T-helper 2 cell treated with Interferon-gamma antibody and Interleukin-4, amounts not matched to agents 5 μg/mL and 100 μg/mL, for 36 hours (primary cell): ENCODE results near the gene ZNRF1.

Experiments
- DNase-seq: peaks from one replicate; pipeline ENCODE4 v3.0.0; 2021; ENCODE audit warnings: low spot score
- H3K27ac Mint-ChIP-seq: one replicate; pipeline ENCODE4 v1.8.0; 2021; ENCODE audit warnings: mild to moderate bottlenecking, mixed read lengths
- H3K27me3 Mint-ChIP-seq: one replicate; pipeline ENCODE4 v1.8.0; 2021; ENCODE audit warnings: low read depth, mixed read lengths
- H3K36me3 Mint-ChIP-seq: one replicate; pipeline ENCODE4 v1.8.0; 2021; ENCODE audit warnings: low read depth, mixed read lengths
- H3K4me1 Mint-ChIP-seq: one replicate; pipeline ENCODE4 v1.8.0; 2021; ENCODE audit warnings: low read depth, mixed read lengths
- H3K4me3 Mint-ChIP-seq: one replicate; pipeline ENCODE4 v1.8.0; 2022; ENCODE audit warnings: mild to moderate bottlenecking, moderate library complexity, mixed read lengths
- H3K9me3 Mint-ChIP-seq: one replicate; pipeline ENCODE4 v1.8.0; 2021; ENCODE audit warnings: mixed read lengths

Gene ZNRF1

DNA sequence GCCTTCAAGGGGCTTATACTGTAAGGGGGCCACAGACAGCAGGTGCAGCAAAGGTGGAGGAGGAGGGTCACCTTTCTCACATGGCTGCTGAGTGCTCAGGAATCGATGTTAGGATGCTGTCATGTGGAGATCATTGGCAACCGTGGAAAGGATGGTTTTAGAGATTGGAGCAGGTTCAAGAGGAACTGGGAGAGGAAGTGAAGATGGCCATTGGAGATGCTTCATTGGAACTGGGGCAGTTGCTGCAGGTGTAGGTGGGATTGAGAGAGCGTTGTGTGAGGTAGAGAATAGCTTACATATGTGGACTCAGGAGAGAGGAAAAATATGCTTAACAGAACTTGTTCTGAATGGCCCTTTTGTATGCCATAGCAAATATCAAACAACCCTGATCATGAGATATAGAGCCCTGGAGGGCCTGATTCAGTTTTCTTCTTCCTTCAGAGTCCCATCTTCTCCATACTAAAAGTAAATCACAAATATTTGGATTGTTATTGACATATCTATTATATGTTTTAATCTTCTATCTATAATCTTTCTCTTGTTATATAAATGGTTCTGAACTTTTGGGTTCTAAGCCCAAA, 77.0 kb downstream of the ZNRF1 start:
- peak overlapping the region; percentile 93 for H3K27ac Mint-ChIP-seq
- no peaks in the 10 kb centered on the region for H3K27me3 Mint-ChIP-seq
- peaks cover 3% of the 10 kb centered on the region for H3K9me3 Mint-ChIP-seq
- DNase-seq = no peak
- peaks cover 23% of the 10 kb centered on the region for H3K36me3 Mint-ChIP-seq
- H3K4me1 Mint-ChIP-seq = peaks cover 52% of the 10 kb centered on the region
- H3K4me3 Mint-ChIP-seq = peak overlapping the region; percentile 67

DNA sequence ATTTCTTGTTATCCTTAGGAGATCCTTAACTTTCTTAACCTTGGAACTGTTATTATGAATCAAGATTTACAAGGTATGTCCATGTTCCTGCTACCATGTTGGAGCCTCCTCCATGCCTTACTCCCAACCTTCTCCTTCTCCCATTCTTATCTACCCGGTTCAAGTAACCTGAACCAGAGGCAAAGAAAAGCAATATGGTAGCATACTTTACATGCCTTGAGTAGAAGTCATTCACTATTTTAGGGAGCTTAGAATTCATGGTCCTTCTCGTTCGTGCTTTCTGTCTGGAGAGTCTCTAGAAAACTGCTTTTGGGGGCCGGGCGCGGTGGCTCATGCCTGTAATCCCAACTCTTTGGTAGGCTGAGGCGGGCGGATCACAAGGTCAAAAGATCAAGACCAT, 80.1 kb downstream of the ZNRF1 start:
- H3K27me3 Mint-ChIP-seq = no peaks in the 10 kb centered on the region
- H3K4me3 Mint-ChIP-seq = no peak overlapping the region
- H3K36me3 Mint-ChIP-seq = peaks cover 21% of the 10 kb centered on the region
- H3K27ac Mint-ChIP-seq = no peak overlapping the region
- peaks cover 45% of the 10 kb centered on the region for H3K4me1 Mint-ChIP-seq
- H3K9me3 Mint-ChIP-seq = peaks cover 3% of the 10 kb centered on the region
- no peak for DNase-seq

DNA sequence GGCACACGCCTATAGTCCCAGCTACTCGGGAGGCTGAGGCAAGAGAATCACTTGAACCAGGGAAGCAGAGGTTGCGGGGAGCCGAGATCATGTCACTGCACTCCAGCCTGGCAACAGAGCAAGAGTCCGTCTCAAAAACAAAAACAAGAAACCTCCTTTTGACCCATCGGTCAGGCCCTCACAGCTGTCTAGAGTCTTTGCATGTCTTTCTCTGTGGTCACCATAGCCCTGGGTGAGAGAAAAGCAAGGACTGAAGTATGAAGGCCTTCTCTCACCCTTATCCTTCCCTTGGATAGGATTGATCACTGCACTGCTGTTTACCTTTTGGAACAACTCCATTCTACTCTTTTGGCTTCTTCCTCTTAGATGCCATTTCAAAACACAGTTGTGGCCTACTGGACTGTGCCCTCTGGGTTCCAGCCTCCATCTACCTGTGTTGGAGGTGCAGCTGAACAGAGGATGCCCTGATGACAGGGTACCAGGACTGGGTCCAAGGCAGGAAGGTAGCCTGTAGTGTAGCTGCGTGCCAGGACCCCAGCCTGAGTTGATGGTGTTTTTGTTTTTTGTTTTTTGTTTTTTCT, 80.6 kb downstream of the ZNRF1 start:
- H3K4me1 Mint-ChIP-seq = peaks cover 42% of the 10 kb centered on the region
- H3K27ac Mint-ChIP-seq = no peak overlapping the region
- H3K9me3 Mint-ChIP-seq = peaks cover 3% of the 10 kb centered on the region
- H3K27me3 Mint-ChIP-seq = no peaks in the 10 kb centered on the region
- H3K4me3 Mint-ChIP-seq = no peak overlapping the region
- H3K36me3 Mint-ChIP-seq = peaks cover 21% of the 10 kb centered on the region
- no peak for DNase-seq

DNA sequence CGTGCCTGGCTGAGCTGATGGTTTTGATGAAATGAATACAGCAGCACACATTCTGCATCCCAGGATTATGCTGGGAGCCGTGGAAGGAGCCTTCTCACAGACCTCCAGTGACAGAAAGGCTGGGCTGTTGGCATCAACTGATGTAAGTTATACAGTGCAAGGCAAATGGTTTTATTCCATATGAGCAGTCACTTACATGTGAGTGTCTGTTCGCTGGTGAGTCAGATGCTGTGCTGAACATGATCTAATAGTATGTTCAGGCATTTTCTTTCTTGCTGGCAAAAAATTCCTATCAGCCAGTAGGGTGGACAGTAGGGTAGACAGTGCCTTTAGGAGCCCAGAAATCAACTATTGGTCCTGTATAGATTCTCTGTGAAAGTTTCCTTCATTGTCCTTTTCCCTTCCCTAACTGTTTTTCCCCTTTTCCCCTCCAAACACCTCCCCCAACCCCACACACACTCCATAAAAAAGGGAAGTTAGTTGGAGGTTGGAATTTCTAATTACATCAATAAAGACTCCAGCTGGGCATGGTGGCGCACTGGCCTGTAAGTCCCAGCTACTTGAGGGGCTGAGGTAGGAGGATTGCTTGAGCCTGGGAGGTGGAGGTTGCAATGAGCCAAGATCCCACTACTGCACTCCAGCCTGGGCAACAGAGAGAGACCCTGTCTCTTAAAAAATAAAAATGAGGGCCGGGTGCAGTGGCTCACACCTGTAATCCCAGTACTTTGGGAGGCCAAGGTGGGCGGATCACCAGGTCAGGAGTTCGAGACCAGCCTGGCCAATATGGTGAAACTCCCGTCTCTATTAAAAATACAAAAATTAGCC, 81.6 kb downstream of the ZNRF1 start:
- H3K27ac Mint-ChIP-seq = no peak overlapping the region
- peaks cover 35% of the 10 kb centered on the region for H3K4me1 Mint-ChIP-seq
- H3K27me3 Mint-ChIP-seq = no peaks in the 10 kb centered on the region
- H3K9me3 Mint-ChIP-seq = peaks cover 3% of the 10 kb centered on the region
- DNase-seq = no peak
- H3K4me3 Mint-ChIP-seq = no peak overlapping the region
- H3K36me3 Mint-ChIP-seq = peaks cover 21% of the 10 kb centered on the region

DNA sequence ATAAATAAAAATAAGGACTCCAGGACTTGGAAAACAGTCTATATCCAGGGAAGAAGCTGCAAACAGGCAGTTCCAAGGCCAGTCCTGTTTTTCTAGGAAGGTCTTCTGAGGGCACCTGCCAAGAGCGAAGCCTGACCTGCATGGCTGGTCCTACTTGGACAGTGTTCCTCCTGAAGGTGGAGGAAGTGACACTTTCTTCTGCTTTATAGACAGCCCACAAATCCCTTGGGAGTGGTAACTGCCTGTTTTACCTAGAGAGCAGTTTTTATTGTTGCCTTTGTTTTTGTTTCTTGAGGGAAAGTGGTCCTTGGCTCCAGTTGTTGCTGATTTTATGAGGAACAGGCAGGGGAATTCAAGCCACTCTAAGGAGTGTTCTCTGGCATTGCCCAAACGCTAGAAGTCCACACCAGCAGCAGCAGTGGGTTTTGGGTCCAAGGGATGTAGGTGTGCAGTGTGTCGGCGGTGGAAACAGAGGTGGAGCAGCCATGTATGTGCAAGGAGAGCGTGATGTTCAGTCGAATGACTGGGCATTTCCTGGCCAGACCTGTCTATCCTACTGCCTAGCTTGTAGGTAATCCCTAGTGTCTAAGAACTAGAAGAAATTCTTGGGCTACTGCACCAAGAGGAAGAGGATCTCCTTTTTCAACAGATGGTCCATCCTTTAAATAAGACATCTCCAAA, 82.5 kb downstream of the ZNRF1 start:
- Mint-ChIP-seq H3K27ac (no peak overlapping the region), H3K36me3 (peaks cover 20% of the 10 kb centered on the region), H3K4me3 (no peak overlapping the region), H3K4me1 (peaks cover 27% of the 10 kb centered on the region), H3K27me3 (no peaks in the 10 kb centered on the region), H3K9me3 (peaks cover 3% of the 10 kb centered on the region)
- no peak for DNase-seq

DNA sequence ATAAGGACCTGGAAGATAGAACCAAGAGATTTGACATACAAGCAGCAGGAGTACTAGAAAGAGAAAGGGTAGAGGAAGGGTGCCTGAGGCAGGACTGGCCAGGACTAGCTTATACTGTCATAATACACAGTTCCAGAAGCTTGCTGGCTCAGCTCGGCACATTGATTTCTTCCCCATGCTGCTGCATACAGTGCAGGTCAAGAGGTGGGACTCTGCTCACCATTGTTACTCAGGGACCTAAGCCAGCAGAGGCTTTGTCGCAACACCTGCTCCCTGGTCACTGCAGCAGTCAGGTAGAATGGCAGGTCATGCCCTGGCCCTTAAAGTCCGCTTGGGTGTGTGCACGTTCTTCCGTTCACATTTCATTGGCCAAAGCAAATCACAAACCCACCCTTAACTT, 85.0 kb downstream of the ZNRF1 start:
- no peak for DNase-seq
- no peaks in the 10 kb centered on the region for H3K9me3 Mint-ChIP-seq
- H3K27me3 Mint-ChIP-seq = no peaks in the 10 kb centered on the region
- no peak overlapping the region for H3K27ac Mint-ChIP-seq
- H3K36me3 Mint-ChIP-seq = peaks cover 7% of the 10 kb centered on the region
- H3K4me1 Mint-ChIP-seq = peaks cover 17% of the 10 kb centered on the region
- H3K4me3 Mint-ChIP-seq = no peak overlapping the region

DNA sequence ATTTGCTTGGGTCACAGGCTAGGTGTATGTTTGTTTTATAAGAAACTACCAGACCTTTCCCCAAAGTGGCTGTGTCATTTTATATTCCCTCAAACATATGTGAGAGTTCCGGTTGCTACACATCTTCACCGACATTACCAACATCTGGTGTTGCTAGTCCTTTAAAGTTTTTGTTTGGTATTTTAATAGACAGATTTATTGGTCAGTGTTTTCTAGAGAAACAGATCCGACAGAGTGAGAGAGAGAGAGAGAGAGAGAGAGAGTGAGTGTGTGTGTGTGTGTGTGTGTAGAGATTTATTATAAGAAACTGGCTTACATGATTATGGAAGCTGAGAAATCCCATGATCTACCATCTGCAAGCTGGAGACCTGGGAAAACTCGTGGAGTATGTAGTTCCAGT, 86.7 kb downstream of the ZNRF1 start:
- no peak overlapping the region for H3K4me3 Mint-ChIP-seq
- H3K4me1 Mint-ChIP-seq = peaks cover 25% of the 10 kb centered on the region
- H3K27me3 Mint-ChIP-seq = no peaks in the 10 kb centered on the region
- no peak overlapping the region for H3K27ac Mint-ChIP-seq
- no peak for DNase-seq
- peaks cover 5% of the 10 kb centered on the region for H3K36me3 Mint-ChIP-seq
- H3K9me3 Mint-ChIP-seq = no peaks in the 10 kb centered on the region

DNA sequence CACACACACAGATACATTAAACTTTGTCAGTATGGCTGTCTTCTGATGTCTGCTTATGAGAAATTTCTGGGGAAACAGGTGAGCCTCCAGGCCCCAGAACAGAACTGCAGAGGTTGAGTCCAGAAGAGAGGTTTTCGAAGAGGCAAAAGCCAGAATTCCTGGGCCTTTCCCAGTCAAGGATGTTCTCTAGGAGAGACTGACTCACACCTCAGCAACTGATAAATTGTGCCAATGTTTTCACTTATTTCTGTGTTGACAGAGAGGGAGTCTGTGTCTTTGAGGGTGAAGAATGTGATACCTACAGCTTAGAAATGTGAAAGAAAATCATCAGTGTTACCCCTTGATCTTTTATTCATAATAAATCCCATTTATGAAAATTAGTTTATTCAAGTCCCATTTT, 87.5 kb downstream of the ZNRF1 start:
- Mint-ChIP-seq H3K4me3 (no peak overlapping the region), H3K27me3 (no peaks in the 10 kb centered on the region), H3K27ac (no peak overlapping the region), H3K9me3 (no peaks in the 10 kb centered on the region), H3K4me1 (peaks cover 24% of the 10 kb centered on the region), H3K36me3 (peaks cover 4% of the 10 kb centered on the region)
- DNase-seq = no peak

DNA sequence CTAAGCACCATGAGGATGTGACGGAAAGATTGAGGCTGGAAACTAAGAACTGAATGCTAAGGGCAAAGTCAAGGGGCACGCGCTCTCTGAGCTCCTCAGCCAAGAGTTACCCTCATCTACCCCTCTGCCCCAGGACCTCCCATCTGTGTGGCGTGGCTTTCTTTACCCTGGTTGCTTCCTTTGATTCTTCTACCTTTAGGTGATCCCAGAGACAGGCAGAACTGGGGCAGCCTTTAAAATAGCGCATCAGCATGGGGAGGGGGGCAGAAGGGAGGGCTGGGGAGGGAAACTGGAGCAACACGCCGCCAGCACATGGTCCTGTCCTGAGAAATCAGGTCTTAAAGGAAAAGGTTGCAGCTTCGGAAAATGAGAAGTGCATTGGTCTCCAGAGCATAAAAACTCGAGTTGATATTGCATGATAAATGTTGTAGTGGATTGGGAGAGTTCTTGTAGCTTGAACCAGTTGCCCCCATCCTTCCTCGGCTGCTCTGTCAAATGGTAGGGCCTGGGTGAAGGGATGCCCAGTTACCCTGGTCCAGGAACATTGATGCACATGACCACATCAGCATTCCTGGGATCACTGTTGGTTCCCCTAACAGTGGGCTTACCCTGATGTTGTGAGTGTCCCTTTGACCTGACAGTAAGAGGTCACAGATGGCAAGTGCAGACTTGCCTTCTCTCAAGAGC, 88.0 kb downstream of the ZNRF1 start:
- H3K4me3 Mint-ChIP-seq = no peak overlapping the region

DNA sequence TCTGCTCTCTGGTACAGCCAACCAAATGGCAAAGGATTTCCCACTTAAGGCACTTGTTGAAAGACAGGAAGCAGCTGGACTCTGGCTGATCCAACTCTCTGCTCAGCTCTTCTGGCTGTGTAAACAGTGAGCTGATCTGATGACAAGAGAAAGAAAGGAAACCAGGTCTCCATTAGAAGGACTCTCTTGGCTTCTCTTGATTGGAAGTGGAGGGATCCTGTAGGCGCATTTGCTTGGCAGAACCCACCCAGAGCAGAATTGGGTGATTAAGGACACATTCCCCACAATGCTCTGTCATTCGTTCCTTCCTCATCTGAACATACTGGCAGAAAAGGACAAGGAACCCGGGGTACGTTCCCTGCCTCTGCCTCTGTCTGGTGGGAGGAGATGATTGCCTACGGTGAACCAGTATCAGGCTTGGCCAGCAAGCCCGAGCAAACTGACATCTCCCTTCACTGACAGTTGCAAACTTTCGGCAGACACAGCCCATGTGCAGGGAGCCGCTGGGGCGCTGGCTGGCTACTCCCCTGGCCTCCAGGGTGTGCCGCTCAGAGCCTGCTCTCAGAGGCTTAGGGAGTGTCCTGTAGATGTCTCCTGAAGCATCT, 88.7 kb downstream of the ZNRF1 start:
- peaks cover 22% of the 10 kb centered on the region for H3K4me1 Mint-ChIP-seq

More for the DNA sequence above, 88.0 kb downstream of the ZNRF1 start:
- H3K9me3 Mint-ChIP-seq = no peaks in the 10 kb centered on the region
- no peaks in the 10 kb centered on the region for H3K27me3 Mint-ChIP-seq
- no peak overlapping the region for H3K27ac Mint-ChIP-seq
- peaks cover 22% of the 10 kb centered on the region for H3K4me1 Mint-ChIP-seq
- peaks cover 4% of the 10 kb centered on the region for H3K36me3 Mint-ChIP-seq
- no peak for DNase-seq

DNA sequence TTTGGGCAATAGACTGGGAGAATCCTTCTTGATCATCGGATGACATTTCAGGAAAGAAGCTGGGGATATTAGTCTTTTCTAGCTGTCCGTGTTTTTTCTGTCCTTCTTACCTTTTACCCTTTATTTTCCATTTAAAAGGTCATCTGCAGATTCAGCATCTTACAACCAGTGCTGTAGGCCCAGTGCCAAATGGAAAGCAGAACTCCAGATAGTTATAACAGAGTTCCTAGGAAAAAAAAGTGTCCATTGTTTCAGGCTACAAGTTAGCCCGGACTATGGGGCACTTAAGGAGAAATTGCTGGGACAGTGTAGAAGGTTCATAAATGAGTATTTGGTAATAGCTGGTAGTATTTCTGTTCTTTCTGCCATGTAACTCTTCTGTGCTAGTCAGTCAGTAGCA, 89.4 kb downstream of the ZNRF1 start:
- no peak overlapping the region for H3K27ac Mint-ChIP-seq
- no peaks in the 10 kb centered on the region for H3K27me3 Mint-ChIP-seq
- H3K9me3 Mint-ChIP-seq = no peaks in the 10 kb centered on the region
- DNase-seq = no peak
- peaks cover 4% of the 10 kb centered on the region for H3K36me3 Mint-ChIP-seq
- peaks cover 21% of the 10 kb centered on the region for H3K4me1 Mint-ChIP-seq
- H3K4me3 Mint-ChIP-seq = no peak overlapping the region

More for the DNA sequence above, 88.7 kb downstream of the ZNRF1 start:
- H3K27me3 Mint-ChIP-seq = no peaks in the 10 kb centered on the region
- H3K4me3 Mint-ChIP-seq = no peak overlapping the region
- DNase-seq = no peak
- H3K27ac Mint-ChIP-seq = no peak overlapping the region
- H3K9me3 Mint-ChIP-seq = no peaks in the 10 kb centered on the region
- H3K36me3 Mint-ChIP-seq = peaks cover 4% of the 10 kb centered on the region

DNA sequence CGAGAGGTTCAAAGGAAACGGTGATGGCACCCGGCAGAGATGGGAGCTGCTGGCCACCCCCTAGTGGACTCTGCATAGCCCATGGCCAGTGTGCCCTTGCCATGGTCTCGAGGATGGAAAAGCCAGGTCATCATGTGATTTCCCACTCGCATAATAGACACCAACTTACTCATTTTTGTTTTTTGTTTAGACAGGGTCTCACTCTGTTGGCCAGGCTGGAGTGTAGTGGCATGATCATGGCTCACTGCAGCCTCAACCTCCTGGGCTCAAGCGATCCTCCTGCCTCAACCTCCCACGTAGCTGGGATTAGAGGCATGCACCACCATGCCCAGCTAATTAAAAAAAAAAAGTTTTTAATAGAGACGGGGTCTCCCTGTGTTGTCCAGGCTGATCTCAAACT, 90.1 kb downstream of the ZNRF1 start:
- Mint-ChIP-seq H3K36me3 (peaks cover 4% of the 10 kb centered on the region), H3K9me3 (no peaks in the 10 kb centered on the region), H3K27ac (no peak overlapping the region), H3K4me3 (no peak overlapping the region), H3K27me3 (no peaks in the 10 kb centered on the region), H3K4me1 (peaks cover 18% of the 10 kb centered on the region)
- DNase-seq = no peak

DNA sequence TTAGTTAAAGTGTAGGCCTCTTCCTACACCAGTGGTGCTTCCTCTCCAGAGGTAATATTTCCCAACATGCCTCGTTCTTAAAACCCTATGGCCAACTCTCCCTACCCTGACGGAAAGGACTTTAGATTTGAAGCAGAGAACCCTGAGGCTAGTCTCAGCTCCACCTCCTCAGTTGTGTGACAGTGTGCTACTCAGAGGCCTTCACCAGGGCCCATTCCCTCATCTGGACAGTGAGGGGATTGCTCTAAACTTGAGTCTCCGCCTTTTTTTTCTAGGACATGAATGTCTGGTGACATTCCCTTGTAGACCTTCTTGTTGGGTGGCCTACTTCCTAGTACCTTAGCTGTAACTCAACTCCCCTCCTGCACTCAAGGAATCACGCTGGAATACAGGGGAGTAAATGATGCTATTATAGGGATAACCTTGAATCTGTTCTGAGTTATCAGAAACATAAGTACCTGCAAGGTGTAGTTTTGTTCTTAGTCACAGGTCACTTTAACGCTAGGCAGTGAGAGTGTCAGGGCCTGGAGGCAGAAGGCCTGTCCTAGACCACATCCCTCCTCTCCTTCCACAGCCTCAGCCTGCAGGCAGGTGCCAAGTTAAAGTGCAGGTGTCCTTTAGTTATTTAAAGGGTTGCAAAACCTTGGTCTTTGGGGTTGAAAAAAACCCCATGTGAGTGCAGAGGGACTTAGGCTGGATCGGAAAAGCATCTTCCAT, 90.8 kb downstream of the ZNRF1 start:
- H3K36me3 Mint-ChIP-seq = peaks cover 4% of the 10 kb centered on the region
- no peaks in the 10 kb centered on the region for H3K9me3 Mint-ChIP-seq
- H3K27me3 Mint-ChIP-seq = no peaks in the 10 kb centered on the region
- H3K27ac Mint-ChIP-seq = no peak overlapping the region
- peaks cover 16% of the 10 kb centered on the region for H3K4me1 Mint-ChIP-seq
- H3K4me3 Mint-ChIP-seq = no peak overlapping the region
- no peak for DNase-seq
